Activated T-cell treated with anti-CD3 and anti-CD28 coated beads, Interleukin-2, amount 50 U/mL, for 4 hours (primary cell): Measurements from ENCODE around the gene ENDOV. TPM values are rescaled to one million over a fixed set of nuclear protein-coding genes. Genes with fewer than 3 reads are reported as not detected.

Experiments
- ATAC-seq, 2 donors: fragments of 200-7000 bp; cut with Tn5 transposase; one replicate each; pipeline ENCODE4 v1.10.0; 2021
- DNase-seq: peaks from one replicate; pipeline ENCODE4 v3.0.0-alpha.2; 2020
- H3K27me3 Mint-ChIP-seq: one replicate; pipeline ENCODE4 v1.8.0; 2021; ENCODE audit warnings: low read depth, mixed read lengths
- H3K36me3 Mint-ChIP-seq: one replicate; pipeline ENCODE4 v1.8.0; 2022; ENCODE audit warnings: mixed read lengths; ENCODE audit not compliant: insufficient read depth
- H3K4me1 Mint-ChIP-seq: one replicate; pipeline ENCODE4 v1.8.0; 2021; ENCODE audit warnings: low read depth, mixed read lengths
- H3K4me3 Mint-ChIP-seq: one replicate; pipeline ENCODE4 v1.8.0; 2021; ENCODE audit warnings: mild to moderate bottlenecking, moderate library complexity, mixed read lengths
- H3K9me3 Mint-ChIP-seq: one replicate; pipeline ENCODE4 v1.8.0; 2021; ENCODE audit warnings: mixed read lengths
- total RNA-seq, 3 donors: library from RNA; stranded (reverse); gene quantifications; one replicate each; pipeline ENCODE4 v1.2.1, GENCODE V29; 2021

ENDOV gene
- total RNA-seq, 3 donors from 2014 or later = 11.2 to 12.9 (median 12.4) TPM

- ATAC-seq (no peak), DNase-seq (no peak)
- H3K27me3 Mint-ChIP-seq = peaks cover 38% of the 10 kb centered on the region
- H3K9me3 Mint-ChIP-seq = no peaks in the 10 kb centered on the region
- H3K36me3 Mint-ChIP-seq = no peaks in the 10 kb centered on the region
- H3K4me1 Mint-ChIP-seq = no peaks in the 10 kb centered on the region
- H3K4me3 Mint-ChIP-seq = no peak overlapping the region
These were observed 46.7 kb downstream of the ENDOV start for GRCh38 chr17:80461528-80462160.

GRCh38 chr17:80463784-80464400 lies 48.9 kb downstream of the ENDOV start:
- no peak for DNase-seq
- H3K9me3 Mint-ChIP-seq = no peaks in the 10 kb centered on the region
- H3K27me3 Mint-ChIP-seq = peaks cover 48% of the 10 kb centered on the region

GRCh38 chr17:80464486-80464885 lies 49.5 kb downstream of the ENDOV start:
- Mint-ChIP-seq H3K4me1 (no peaks in the 10 kb centered on the region), H3K4me3 (no peak overlapping the region), H3K27me3 (peaks cover 49% of the 10 kb centered on the region), H3K36me3 (no peaks in the 10 kb centered on the region), H3K9me3 (no peaks in the 10 kb centered on the region)
- ATAC-seq (no peak), DNase-seq (no peak)

More at GRCh38 chr17:80463784-80464400, 48.9 kb downstream of the ENDOV start:
- H3K36me3 Mint-ChIP-seq = no peaks in the 10 kb centered on the region
- no peaks in the 10 kb centered on the region for H3K4me1 Mint-ChIP-seq
- ATAC-seq = no peak
- H3K4me3 Mint-ChIP-seq = no peak overlapping the region

GRCh38 chr17:80465327-80465974 lies 50.5 kb downstream of the ENDOV start:
- no peaks in the 10 kb centered on the region for H3K9me3 Mint-ChIP-seq
- H3K36me3 Mint-ChIP-seq = peaks cover 2% of the 10 kb centered on the region
- ATAC-seq (no peak), DNase-seq (no peak)
- no peak overlapping the region for H3K4me3 Mint-ChIP-seq
- H3K27me3 Mint-ChIP-seq = peaks cover 53% of the 10 kb centered on the region
- no peaks in the 10 kb centered on the region for H3K4me1 Mint-ChIP-seq

- Mint-ChIP-seq H3K36me3 (peaks cover 2% of the 10 kb centered on the region), H3K27me3 (peaks cover 49% of the 10 kb centered on the region), H3K4me3 (no peak overlapping the region), H3K4me1 (no peaks in the 10 kb centered on the region), H3K9me3 (no peaks in the 10 kb centered on the region)
- DNase-seq (no peak), ATAC-seq (no peak)
These were observed 51.3 kb downstream of the ENDOV start for GRCh38 chr17:80466188-80466705.

- no peak for ATAC-seq
- peaks cover 55% of the 10 kb centered on the region for H3K27me3 Mint-ChIP-seq
These were observed 53.3 kb downstream of the ENDOV start for GRCh38 chr17:80468242-80468641.

GRCh38 chr17:80468781-80469493 lies 54.0 kb downstream of the ENDOV start:
- no peaks in the 10 kb centered on the region for H3K9me3 Mint-ChIP-seq
- peaks cover 13% of the 10 kb centered on the region for H3K4me1 Mint-ChIP-seq
- peaks cover 2% of the 10 kb centered on the region for H3K36me3 Mint-ChIP-seq
- ATAC-seq = no peak
- DNase-seq = no peak
- peaks cover 59% of the 10 kb centered on the region for H3K27me3 Mint-ChIP-seq
- H3K4me3 Mint-ChIP-seq = no peak overlapping the region

More at GRCh38 chr17:80468242-80468641, 53.3 kb downstream of the ENDOV start:
- peaks cover 12% of the 10 kb centered on the region for H3K4me1 Mint-ChIP-seq
- DNase-seq = no peak
- no peaks in the 10 kb centered on the region for H3K9me3 Mint-ChIP-seq
- H3K36me3 Mint-ChIP-seq = peaks cover 2% of the 10 kb centered on the region
- no peak overlapping the region for H3K4me3 Mint-ChIP-seq

GRCh38 chr17:80469667-80470066 lies 54.7 kb downstream of the ENDOV start:
- Mint-ChIP-seq H3K27me3 (peaks cover 63% of the 10 kb centered on the region), H3K4me1 (peaks cover 19% of the 10 kb centered on the region), H3K4me3 (no peak overlapping the region), H3K36me3 (peaks cover 2% of the 10 kb centered on the region), H3K9me3 (no peaks in the 10 kb centered on the region)
- DNase-seq = no peak
- ATAC-seq = no peak

- no peak for ATAC-seq
- Mint-ChIP-seq H3K36me3 (peaks cover 2% of the 10 kb centered on the region), H3K9me3 (no peaks in the 10 kb centered on the region), H3K4me1 (peaks cover 28% of the 10 kb centered on the region), H3K27me3 (peaks cover 67% of the 10 kb centered on the region), H3K4me3 (no peak overlapping the region)
- DNase-seq = no peak
These were observed 55.6 kb downstream of the ENDOV start for GRCh38 chr17:80470603-80471002.

GRCh38 chr17:80471922-80472321 lies 57.0 kb downstream of the ENDOV start:
- Mint-ChIP-seq H3K9me3 (no peaks in the 10 kb centered on the region), H3K36me3 (peaks cover 2% of the 10 kb centered on the region), H3K4me1 (peaks cover 28% of the 10 kb centered on the region), H3K27me3 (peaks cover 60% of the 10 kb centered on the region), H3K4me3 (no peak overlapping the region)
- DNase-seq (no peak), ATAC-seq (no peak)

- Mint-ChIP-seq H3K9me3 (no peaks in the 10 kb centered on the region), H3K27me3 (peaks cover 50% of the 10 kb centered on the region), H3K36me3 (peaks cover 2% of the 10 kb centered on the region), H3K4me3 (peak overlapping the region; percentile 19), H3K4me1 (peaks cover 28% of the 10 kb centered on the region)
- no peak for DNase-seq
- no peak for ATAC-seq
These were observed 58.0 kb downstream of the ENDOV start for GRCh38 chr17:80472996-80473395.

GRCh38 chr17:80473701-80474100 lies 58.7 kb downstream of the ENDOV start:
- ATAC-seq (no peak), DNase-seq (no peak)
- Mint-ChIP-seq H3K4me1 (peaks cover 28% of the 10 kb centered on the region), H3K4me3 (no peak overlapping the region), H3K36me3 (peaks cover 2% of the 10 kb centered on the region), H3K27me3 (peaks cover 47% of the 10 kb centered on the region), H3K9me3 (no peaks in the 10 kb centered on the region)

GRCh38 chr17:80474231-80474960 lies 59.4 kb downstream of the ENDOV start:
- Mint-ChIP-seq H3K4me1 (peaks cover 31% of the 10 kb centered on the region), H3K27me3 (peaks cover 47% of the 10 kb centered on the region), H3K9me3 (no peaks in the 10 kb centered on the region), H3K4me3 (peak overlapping the region; percentile 79), H3K36me3 (peaks cover 2% of the 10 kb centered on the region)
- DNase-seq = no peak
- no peak for ATAC-seq
